ENCODE data around the gene RELN. TPM values are rescaled to one million over a fixed set of nuclear protein-coding genes. Genes with fewer than 3 reads are reported as not detected.

The RELN gene
- total RNA-seq, 1 experiment from 2014 or later = 0.20 TPM

DNA sequence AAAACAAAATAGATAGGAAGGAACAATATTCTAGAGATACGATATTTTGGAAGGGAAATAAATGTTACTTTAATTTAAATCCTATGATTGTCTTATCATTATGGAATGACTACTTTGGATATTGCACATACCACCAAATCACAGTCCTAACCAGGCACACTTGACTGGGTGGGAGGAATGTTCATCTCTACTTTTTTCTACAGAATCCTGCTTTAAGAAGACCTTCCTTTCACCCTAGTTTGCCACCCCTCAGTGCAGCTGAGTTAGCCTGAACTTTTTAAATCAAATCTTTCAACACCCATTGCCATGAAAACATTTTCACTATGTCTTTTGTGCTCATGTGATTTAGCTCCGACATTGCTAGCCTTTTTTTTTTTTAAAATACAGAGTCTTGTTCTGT lies 38.1 kb downstream of the RELN start (continued):
- TF ChIP-seq, protein P1, sequence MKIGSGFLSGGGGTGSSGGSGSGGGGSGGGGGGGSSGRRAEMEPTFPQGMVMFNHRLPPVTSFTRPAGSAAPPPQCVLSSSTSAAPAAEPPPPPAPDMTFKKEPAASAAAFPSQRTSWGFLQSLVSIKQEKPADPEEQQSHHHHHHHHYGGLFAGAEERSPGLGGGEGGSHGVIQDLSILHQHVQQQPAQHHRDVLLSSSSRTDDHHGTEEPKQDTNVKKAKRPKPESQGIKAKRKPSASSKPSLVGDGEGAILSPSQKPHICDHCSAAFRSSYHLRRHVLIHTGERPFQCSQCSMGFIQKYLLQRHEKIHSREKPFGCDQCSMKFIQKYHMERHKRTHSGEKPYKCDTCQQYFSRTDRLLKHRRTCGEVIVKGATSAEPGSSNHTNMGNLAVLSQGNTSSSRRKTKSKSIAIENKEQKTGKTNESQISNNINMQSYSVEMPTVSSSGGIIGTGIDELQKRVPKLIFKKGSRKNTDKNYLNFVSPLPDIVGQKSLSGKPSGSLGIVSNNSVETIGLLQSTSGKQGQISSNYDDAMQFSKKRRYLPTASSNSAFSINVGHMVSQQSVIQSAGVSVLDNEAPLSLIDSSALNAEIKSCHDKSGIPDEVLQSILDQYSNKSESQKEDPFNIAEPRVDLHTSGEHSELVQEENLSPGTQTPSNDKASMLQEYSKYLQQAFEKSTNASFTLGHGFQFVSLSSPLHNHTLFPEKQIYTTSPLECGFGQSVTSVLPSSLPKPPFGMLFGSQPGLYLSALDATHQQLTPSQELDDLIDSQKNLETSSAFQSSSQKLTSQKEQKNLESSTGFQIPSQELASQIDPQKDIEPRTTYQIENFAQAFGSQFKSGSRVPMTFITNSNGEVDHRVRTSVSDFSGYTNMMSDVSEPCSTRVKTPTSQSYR (CRISPR knock-in tag; IDR thresholded peaks at IDR 0.05) = no peak
- TF ChIP-seq, protein P2, sequence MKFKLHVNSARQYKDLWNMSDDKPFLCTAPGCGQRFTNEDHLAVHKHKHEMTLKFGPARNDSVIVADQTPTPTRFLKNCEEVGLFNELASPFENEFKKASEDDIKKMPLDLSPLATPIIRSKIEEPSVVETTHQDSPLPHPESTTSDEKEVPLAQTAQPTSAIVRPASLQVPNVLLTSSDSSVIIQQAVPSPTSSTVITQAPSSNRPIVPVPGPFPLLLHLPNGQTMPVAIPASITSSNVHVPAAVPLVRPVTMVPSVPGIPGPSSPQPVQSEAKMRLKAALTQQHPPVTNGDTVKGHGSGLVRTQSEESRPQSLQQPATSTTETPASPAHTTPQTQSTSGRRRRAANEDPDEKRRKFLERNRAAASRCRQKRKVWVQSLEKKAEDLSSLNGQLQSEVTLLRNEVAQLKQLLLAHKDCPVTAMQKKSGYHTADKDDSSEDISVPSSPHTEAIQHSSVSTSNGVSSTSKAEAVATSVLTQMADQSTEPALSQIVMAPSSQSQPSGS (CRISPR knock-in tag; IDR thresholded peaks at IDR 0.05; ENCODE audit: borderline replicate concordance, low read depth) = no peak
- TF ChIP-seq ETV6 (CRISPR knock-in tag; IDR thresholded peaks at IDR 0.05) (no peak), OVOL2 (CRISPR knock-in tag; IDR thresholded peaks at IDR 0.05; ENCODE audit: borderline replicate concordance) (no peak)

DNA sequence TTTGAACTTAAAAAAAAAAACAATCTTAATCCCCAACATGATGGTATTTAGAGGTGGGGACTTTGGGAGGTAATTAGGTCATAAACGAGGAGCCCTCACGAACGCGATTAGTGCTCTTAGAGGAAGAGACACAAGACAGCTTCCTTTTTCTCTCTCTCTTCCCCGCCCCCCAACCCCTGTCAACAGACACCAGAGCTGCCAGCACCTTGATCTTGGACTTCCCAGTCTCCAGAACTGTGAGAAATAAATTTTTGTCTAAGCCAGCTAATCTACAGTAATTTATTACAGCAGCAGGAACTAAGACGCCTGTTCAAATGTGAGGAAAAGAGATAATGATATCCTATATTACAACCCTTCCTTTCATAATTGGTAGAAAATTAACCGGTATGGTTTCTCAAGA lies 40.1 kb downstream of the RELN start:
- H3K4me3 Mint-ChIP-seq = no peak overlapping the region
- POLR2A ChIA-PET = interaction anchor here (0.7 kb wide), 1 partner anchor 23 kb away, joined by 5 read pairs; no protein-coding TSS in a partner anchor
- ATAC-seq = no peak
- H3K27me3 Mint-ChIP-seq (ENCODE audit: low read depth) = no peaks in the 10 kb centered on the region
- peaks cover 9% of the 10 kb centered on the region; the same call in 1 of the 2 replicates for H3K9me3 Mint-ChIP-seq
- CTCF ChIA-PET = no interaction called here
- no peak overlapping the region for H3K27ac Mint-ChIP-seq
- DNase-seq (ENCODE audit: low spot score) = no peak
- TF ChIP-seq, protein P3, sequence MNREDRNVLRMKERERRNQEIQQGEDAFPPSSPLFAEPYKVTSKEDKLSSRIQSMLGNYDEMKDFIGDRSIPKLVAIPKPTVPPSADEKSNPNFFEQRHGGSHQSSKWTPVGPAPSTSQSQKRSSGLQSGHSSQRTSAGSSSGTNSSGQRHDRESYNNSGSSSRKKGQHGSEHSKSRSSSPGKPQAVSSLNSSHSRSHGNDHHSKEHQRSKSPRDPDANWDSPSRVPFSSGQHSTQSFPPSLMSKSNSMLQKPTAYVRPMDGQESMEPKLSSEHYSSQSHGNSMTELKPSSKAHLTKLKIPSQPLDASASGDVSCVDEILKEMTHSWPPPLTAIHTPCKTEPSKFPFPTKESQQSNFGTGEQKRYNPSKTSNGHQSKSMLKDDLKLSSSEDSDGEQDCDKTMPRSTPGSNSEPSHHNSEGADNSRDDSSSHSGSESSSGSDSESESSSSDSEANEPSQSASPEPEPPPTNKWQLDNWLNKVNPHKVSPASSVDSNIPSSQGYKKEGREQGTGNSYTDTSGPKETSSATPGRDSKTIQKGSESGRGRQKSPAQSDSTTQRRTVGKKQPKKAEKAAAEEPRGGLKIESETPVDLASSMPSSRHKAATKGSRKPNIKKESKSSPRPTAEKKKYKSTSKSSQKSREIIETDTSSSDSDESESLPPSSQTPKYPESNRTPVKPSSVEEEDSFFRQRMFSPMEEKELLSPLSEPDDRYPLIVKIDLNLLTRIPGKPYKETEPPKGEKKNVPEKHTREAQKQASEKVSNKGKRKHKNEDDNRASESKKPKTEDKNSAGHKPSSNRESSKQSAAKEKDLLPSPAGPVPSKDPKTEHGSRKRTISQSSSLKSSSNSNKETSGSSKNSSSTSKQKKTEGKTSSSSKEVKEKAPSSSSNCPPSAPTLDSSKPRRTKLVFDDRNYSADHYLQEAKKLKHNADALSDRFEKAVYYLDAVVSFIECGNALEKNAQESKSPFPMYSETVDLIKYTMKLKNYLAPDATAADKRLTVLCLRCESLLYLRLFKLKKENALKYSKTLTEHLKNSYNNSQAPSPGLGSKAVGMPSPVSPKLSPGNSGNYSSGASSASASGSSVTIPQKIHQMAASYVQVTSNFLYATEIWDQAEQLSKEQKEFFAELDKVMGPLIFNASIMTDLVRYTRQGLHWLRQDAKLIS (CRISPR knock-in tag; IDR thresholded peaks at IDR 0.05; ENCODE audit: borderline replicate concordance) = no peak
- TF ChIP-seq GRHL2 (CRISPR knock-in tag; IDR thresholded peaks at IDR 0.05; ENCODE audit: insufficient replicate concordance, severe bottlenecking) = no peak
- no peak for TF ChIP-seq SP1 (CRISPR knock-in tag; conservative IDR thresholded peaks at IDR 0.05)
- H3K36me3 Mint-ChIP-seq = no peaks in the 10 kb centered on the region
- no peaks in the 10 kb centered on the region for H3K4me1 Mint-ChIP-seq

DNA sequence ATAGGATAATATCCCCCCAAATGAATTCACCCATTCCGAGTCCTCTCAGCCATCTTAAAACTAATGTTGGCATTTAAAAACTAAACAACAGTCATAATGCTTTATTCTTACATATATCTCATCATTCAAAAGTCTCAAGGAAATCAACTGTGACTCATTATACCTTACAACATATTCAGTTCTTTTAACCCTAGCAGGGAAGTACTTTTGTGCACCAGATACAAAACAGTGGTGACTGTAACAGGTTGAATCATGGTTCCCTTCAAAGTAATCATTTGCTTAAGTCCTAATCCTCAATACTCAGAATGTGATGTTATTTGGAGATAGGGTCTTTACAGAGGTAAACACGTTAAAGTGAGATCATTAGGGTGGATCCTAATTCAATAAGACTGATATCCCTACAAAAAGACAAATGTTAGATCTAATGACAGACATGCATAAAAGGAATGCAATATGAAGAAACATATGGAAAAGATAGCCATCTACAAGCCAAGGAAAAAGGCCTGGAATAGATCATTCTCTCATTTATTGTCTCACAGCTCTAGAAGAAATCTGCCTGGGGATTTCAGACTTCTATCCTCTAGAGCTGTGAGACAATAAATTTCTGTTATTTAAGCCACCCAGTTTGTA lies 42.3 kb downstream of the RELN start:
- CTCF ChIA-PET = no interaction called here
- no peak overlapping the region for H3K27ac Mint-ChIP-seq
- POLR2A ChIA-PET = interaction anchor here (0.6 kb wide), 1 partner anchor 179 kb away, joined by 3 read pairs; no protein-coding TSS in a partner anchor

More for the DNA sequence above, 42.3 kb downstream of the RELN start:
- no peak for ATAC-seq
- Mint-ChIP-seq H3K36me3 (no peaks in the 10 kb centered on the region), H3K27me3 (ENCODE audit: low read depth) (no peaks in the 10 kb centered on the region), H3K9me3 (peaks cover 9% of the 10 kb centered on the region; the same call in 1 of the 2 replicates), H3K4me1 (no peaks in the 10 kb centered on the region), H3K4me3 (no peak overlapping the region)
- no peak for DNase-seq (ENCODE audit: low spot score)
- TF ChIP-seq TP53 (CRISPR knock-in tag; IDR thresholded peaks at IDR 0.05) (no peak), HMGA2 (CRISPR knock-in tag; IDR thresholded peaks at IDR 0.05) (no peak), JAZF1 (CRISPR knock-in tag; IDR thresholded peaks at IDR 0.05) (no peak), RORB (CRISPR knock-in tag; IDR thresholded peaks at IDR 0.05) (no peak)
- TF ChIP-seq, protein P4, sequence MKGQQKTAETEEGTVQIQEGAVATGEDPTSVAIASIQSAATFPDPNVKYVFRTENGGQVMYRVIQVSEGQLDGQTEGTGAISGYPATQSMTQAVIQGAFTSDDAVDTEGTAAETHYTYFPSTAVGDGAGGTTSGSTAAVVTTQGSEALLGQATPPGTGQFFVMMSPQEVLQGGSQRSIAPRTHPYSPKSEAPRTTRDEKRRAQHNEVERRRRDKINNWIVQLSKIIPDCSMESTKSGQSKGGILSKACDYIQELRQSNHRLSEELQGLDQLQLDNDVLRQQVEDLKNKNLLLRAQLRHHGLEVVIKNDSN (CRISPR knock-in tag; IDR thresholded peaks at IDR 0.05) = no peak
- TF ChIP-seq, protein P1 (CRISPR knock-in tag; IDR thresholded peaks at IDR 0.05) = no peak
